GM15510 (cell line): ENCODE measurements around the gene INAFM2.

Experiments used
- POLR2A ChIP-seq: IDR thresholded peaks from 3 replicates; pipeline ENCODE4 v1.6.1; 2011; ENCODE audit warnings: borderline replicate concordance; ENCODE audit not compliant: insufficient read length; ENCODE audit errors: extremely low read depth

Gene INAFM2

GRCh38 chr15:40328751-40329150 is 5.3 kb downstream of the INAFM2 start:
- TF ChIP-seq POLR2A: no peak

DNA sequence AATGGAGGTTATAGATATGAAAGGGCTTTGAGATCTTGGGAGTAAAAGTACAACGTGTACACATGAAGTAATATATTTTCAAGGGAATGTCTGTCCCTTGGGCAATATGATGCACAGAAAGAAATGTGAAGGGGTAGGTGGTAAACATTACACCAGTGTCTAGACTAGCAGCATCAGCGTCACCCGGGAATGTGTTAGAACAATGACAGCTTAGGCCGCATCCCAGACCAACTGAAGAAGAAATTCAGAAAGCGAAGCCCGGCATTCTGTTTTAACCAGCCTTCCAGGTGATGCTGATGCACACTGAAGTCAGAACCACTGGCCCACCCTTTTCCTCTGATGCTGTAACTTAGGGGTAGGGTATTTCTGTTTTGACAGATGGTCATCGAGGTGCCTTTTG is 6.3 kb downstream of the INAFM2 start:
- TF ChIP-seq POLR2A: no peak

DNA sequence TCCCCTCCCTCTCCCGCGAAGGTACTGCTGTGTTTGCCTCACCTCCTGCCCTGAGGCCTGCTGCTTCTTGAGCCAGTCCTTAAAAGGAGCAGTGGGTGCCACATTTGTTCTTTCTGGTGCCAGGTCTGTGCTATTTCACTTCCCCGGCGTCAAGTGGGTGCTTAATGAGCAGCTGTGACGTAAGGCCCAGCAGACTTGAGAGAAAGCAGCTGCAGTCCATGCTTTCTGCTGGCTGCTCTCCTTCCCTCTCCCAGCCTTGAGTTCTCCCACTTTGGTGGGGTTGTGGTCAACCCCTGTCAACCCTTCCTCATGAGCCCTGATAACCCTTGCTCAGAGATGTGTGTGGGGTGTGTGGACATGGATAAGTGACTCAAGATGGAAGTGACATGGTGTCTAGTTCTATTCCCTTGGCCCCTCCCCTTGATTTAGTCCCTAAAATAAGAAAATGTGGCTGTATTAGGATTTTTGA is 6.9 kb downstream of the INAFM2 start:
- TF ChIP-seq POLR2A: no peak

GRCh38 chr15:40331026-40331425 is 7.5 kb downstream of the INAFM2 start:
- TF ChIP-seq POLR2A: no peak

DNA sequence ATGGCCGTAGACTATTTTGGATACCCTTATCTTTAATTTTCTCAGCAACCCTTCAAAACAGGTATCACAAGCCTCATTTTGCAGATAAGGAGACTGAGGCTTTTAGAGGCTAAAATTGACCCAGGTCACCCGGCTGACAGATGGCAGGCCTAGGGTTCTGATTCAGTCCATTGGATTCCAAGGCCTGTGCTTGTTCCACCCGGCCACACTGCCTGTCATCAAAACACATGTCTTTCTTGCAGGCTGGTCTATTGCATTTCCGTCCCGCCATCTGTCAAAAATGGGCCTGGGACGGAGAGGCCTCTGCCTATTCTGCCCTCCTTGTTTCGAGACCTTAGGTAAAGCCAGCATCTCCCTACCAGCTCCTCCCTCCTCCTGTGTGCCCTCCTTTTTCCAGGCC is 8.1 kb downstream of the INAFM2 start:
- no peak for TF ChIP-seq POLR2A

DNA sequence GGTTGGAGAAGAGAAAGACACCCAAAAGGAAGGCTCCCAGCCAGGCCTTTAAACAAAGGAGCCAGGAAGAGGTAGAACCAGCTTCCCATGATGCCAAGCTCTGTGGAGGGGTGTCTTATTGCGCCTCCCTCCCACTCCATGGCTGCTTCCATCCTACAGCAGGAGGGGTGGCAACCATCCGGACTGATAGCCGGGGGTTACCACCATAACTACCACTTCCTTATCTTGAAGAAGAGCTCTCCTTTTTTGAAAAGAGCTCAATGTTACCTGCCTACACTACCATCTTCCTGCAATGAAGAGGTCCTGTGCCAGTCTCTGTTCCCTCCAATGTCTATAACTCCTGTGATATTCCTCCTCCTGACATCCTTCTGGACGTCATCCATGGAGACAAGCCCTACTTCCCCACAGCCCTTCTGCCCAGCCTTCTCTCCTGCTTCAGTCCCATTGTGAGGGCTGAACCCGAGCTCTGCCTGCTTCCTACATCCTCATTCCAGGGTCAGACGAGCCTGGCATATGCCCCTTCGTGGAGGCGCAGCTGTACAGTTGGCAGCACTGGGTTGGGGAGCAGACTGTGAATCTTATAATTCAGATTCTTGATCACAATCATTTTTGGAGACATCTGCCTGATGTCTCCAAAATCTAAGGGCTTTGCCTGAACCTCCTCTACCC is 8.8 kb downstream of the INAFM2 start:
- no peak for TF ChIP-seq POLR2A

DNA sequence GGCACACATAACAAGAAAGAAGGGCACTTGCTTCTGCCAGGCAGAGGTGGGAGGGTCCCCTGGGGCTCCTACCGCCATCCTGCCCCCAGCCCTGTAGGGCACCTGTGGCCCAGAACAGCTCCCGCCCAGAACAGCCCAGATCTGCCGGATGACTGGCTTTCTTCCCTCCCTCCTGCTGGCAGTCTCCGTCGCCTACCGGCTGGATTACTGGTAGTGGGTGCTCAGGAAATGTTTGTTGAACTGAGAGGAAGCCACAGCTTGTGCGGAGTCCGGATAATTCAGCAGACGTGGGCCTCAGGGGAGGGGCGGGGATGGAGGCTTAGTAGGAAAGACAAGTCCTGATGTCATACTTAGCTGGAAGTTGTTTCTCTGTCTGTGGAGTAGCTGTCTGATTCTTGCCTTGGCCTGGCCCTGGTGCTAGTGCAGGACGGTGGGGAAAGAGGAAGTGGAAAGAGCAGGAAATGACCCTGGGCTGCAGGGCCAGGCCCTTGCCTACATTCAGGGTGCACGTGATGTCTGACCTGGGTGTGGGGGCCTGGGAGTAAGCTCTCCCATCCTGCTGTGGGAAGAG is 10.5 kb downstream of the INAFM2 start:
- TF ChIP-seq POLR2A: no peak

DNA sequence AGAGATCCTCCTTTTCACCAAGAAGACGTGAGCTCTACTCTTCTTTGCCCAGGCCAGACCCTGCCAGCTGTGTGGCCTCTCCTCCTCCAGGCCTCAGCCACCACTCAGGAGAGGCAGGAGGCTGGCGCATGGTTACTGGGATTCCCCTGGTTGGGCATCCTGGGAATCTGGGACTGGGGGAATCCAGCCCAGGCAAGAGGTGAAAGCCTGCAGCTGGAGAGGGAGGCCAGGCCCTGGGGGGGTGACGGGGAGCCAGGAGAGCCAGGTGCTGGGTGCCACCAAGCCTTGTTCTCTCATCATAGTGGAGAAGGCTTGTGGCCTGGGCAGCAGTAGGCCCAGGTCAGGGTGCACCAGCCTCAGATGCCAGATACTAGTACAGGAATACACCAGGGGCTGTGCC is 11.0 kb downstream of the INAFM2 start:
- no peak for TF ChIP-seq POLR2A

DNA sequence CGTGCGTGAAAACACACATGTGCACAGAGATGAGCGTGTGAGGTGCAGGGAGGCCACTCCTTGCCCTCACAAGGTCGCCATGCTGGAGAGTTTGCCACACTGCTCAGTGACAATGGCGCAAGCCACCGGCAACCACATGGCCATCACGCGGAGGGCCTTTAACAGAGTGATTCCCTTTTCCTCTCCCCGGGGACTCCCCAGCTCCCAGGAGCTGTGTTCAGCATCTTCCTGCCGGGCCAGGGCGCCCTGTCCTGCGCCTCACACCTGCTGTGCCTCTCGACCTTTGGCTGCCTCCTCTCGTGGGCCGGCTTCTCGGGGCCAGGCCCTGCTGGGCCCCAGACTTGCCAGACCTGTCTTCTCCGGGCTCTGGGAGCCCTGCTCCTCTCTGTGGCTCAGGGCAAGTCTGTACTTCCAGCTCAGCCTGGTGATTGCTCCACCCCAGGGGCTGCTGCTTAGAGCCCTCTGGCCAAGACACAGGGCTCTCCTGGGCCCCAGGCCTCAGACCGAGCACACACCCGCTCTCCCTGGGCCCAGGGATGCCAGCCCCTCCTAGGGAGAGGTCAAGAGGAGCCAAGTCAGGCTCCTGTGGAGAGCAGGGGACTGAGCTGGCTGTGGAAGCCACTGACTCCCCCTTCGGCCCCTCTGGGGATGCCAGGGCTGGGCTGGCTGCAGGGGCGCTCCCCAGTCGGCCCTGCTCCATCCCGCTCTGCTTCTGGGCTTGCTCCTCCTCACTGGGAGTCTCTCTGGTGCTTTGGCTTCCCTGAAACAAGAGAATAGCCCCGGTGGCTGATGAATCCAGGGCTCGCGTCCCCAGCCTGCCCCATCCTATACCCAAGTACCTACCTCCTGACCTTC is 11.7 kb downstream of the INAFM2 start:
- TF ChIP-seq POLR2A: no peak

DNA sequence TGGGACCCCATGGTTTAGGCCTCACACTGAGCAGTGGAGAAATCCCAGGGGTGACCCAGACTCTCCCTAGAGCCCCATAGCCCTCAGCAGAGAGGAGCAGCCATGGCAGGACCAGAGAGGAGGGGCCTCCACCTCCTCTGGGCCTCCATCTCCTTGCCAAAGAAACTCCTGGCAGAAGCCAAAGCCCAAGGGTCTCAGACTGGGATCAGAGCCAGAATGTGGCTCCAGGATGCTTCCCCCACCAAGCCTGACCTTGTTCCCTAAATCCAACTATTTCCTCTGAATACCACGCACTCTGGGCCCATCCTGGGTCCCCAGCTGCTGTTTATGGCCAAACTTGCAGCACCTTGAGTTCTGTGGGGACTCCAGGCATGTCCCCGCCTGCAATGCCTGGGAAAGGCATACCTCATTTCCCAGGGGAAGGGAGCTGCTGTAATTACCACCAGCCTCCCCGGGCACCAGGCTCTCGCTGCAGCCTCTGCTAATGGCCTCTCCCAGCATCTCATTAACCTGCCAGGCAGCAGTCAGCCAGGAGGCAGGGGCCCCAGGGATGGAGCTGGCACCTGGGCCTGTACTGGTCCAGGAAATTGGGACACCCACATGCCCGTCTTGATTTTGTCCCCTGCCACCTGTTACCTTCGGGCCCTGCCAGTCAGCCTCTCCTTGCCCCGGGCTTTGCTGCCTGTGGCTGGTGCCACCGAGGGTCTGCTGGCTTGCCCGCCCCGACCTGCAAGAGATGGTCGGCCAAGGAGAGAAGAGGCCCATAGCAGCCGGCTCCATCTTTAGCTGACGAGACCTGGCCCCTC is 12.6 kb downstream of the INAFM2 start:
- TF ChIP-seq POLR2A: no peak

GRCh38 chr15:40336744-40337122 is 13.2 kb downstream of the INAFM2 start:
- no peak for TF ChIP-seq POLR2A

DNA sequence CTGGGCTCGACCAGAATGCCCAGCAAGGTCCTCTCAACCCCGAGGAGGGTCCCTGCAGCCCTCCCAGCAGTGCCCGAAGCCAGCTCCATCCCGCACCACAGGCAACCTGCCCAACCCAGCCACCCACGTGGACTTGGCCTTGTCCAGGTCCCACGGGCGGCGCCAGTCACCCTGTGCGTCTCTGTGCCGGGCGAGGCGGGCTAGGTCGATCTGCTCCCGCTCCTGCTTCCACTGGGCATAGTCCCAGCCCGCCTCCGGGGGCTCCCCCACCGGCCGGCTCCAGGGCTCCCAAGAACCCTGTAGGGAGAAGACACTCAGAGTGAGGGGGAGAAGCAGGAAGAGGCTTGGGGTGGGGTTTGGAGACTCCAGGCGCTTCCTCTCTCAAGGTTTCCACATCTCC is 14.1 kb downstream of the INAFM2 start:
- no peak for TF ChIP-seq POLR2A

GRCh38 chr15:40338041-40338657 is 14.7 kb downstream of the INAFM2 start:
- TF ChIP-seq POLR2A: no peak

DNA sequence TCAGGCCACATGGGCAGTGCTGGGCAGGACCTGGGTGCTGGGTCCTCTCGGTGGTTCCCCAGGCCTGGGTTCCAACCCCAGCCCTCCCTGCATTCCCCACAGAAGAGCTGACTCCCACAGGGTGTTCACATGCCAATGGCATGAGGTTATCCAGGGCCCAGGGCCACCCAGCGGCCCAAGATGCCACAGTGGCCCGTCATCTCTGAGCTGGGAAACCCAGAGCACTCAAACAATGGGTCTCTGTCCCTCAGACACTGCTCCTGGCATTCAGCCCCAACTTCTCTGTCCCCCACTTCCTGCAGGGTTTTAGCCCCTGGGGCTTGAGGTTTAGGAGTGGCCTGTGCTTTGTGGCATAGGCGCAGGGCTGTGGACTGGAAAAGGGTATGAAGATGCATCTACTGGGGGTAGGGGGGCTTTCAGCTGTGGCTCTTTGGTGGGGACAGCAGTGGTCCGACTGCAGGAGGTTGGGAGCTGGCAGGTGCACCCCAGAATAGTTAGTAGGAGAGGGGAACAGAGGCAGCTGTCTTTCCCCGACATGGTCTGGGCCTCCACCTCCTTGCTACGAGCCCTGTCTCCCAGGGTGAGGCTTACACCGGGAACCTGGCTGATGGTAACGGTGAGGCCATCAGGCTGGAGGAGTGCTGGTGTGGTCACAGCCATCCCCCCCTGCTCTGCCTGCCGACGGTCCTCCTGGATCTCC is 15.6 kb downstream of the INAFM2 start:
- no peak for TF ChIP-seq POLR2A
